ENCODE data around the gene CHKA.

Gene CHKA

DNA sequence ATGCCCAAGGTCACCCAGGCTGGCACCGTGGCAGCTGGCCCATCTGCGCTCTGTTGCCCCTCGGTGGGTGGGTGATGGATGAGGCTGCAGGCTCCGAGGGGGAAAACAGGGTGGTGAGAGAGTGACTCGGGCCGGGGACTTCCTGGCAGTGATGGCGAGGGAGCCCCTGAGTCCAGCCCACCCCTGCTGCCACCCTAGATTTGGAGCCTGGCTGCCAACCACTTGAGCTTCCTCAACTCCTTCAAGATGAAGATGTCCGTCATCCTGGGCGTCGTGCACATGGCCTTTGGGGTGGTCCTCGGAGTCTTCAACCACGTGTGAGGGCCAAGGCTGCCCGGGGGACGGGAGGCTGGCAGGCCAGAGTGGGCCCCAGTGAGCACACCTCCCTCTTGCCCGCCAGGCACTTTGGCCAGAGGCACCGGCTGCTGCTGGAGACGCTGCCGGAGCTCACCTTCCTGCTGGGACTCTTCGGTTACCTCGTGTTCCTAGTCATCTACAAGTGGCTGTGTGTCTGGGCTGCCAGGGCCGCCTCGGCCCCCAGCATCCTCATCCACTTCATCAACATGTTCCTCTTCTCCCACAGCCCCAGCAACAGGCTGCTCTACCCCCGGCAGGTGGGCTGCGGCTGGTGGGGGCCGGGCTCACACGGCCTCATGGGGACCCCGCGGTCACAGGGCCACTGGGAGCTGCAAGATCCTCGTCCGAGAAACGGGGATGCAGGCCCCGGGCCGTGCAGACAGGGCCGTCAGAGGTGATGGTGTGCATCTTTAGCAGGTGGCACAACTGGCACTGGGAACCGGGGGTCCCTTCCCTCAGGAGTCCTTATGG is 72.3 kb downstream of the CHKA start:
- Histone ChIP-seq H2BK120ac (ENCODE audit: low read depth, low read length) (no peak overlapping the region), H3K27ac (ENCODE audit: low read depth, low read length) (no peak overlapping the region), H4K5ac (ENCODE audit: low read length) (no peak overlapping the region), H3K36me3 (ENCODE audit: control insufficient read depth, insufficient read depth, low read length) (peaks cover 3% of the 10 kb centered on the region), H4K8ac (ENCODE audit: low read depth, low read length) (no peak overlapping the region), H3K23ac (ENCODE audit: low read length) (no peak overlapping the region), H3K4ac (ENCODE audit: low read depth, low read length) (no peak overlapping the region), H3K79me1 (ENCODE audit: low read length) (no peaks in the 10 kb centered on the region), H3K4me1 (ENCODE audit: control insufficient read depth, low read depth, low read length) (no peaks in the 10 kb centered on the region), H3K9ac (ENCODE audit: low read length) (no peak overlapping the region), H3K27me3 (ENCODE audit: insufficient read depth, low read length, poor library complexity) (no peaks in the 10 kb centered on the region), H3K4me2 (ENCODE audit: low read length) (no peak overlapping the region), H3K79me2 (ENCODE audit: control insufficient read depth, insufficient read depth, low read length) (no peaks in the 10 kb centered on the region), H2AK5ac (ENCODE audit: low read length) (no peak overlapping the region), H3K4me3 (ENCODE audit: low read length) (no peak overlapping the region), H3K18ac (ENCODE audit: low read length) (no peak overlapping the region), H2BK5ac (ENCODE audit: low read length) (no peak overlapping the region), H3K56ac (ENCODE audit: low read length) (no peak overlapping the region), H2BK15ac (replicated peaks; ENCODE audit: low read depth) (no peak overlapping the region)
- no CpG with 5 or more reads among the region's 35 CpGs for whole genome bisulfite sequencing (ENCODE audit: extremely low coverage, insufficient coverage, low lambda C conversion rate)
- DNase-seq = no peak

DNA sequence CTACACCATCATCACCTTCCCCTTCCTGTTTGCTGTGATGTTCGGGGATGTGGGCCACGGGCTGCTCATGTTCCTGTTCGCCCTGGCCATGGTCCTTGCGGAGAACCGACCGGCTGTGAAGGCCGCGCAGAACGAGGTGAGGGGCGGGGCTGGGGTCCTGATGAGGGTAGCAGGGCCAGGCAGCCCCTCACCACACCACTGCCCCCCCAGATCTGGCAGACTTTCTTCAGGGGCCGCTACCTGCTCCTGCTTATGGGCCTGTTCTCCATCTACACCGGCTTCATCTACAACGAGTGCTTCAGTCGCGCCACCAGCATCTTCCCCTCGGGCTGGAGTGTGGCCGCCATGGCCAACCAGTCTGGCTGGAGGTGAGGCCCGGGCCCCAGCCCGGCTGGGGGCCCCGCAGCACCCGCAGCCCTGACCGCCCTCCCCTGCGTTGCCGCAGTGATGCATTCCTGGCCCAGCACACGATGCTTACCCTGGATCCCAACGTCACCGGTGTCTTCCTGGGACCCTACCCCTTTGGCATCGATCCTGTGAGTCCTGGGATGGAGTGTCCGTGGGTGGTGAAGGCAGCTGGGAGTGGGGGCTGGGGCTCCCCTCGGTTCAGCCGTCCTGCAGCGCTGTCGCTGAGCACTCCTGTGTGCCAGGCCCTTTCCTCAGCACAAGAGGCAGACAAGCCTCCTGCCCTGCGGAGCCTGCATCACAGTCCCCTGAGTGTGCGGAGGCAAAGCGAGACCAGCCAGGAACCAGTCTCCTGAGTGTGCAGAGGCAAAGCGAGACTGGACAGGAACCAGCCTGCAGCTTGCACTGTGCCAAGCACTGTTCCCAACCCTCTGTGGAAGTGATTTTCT is 73.5 kb downstream of the CHKA start:
- peaks cover 1% of the 10 kb centered on the region for H3K36me3 ChIP-seq (ENCODE audit: control insufficient read depth, insufficient read depth, low read length)
- H4K8ac ChIP-seq (ENCODE audit: low read depth, low read length) = no peak overlapping the region
- no peak overlapping the region for H2BK15ac ChIP-seq (replicated peaks; ENCODE audit: low read depth)
- H3K18ac ChIP-seq (ENCODE audit: low read length) = no peak overlapping the region
- no peak overlapping the region for H3K4me3 ChIP-seq (ENCODE audit: low read length)
- H3K27ac ChIP-seq (ENCODE audit: low read depth, low read length) = no peak overlapping the region
- H3K79me2 ChIP-seq (ENCODE audit: control insufficient read depth, insufficient read depth, low read length) = no peaks in the 10 kb centered on the region
- H2BK5ac ChIP-seq (ENCODE audit: low read length) = no peak overlapping the region
- no peak for DNase-seq
- no peak overlapping the region for H3K4ac ChIP-seq (ENCODE audit: low read depth, low read length)
- no peak overlapping the region for H3K23ac ChIP-seq (ENCODE audit: low read length)
- WGBS (ENCODE audit: extremely low coverage, insufficient coverage, low lambda C conversion rate) = no CpG with 5 or more reads among the region's 37 CpGs
- H3K9ac ChIP-seq (ENCODE audit: low read length) = no peak overlapping the region
- no peak overlapping the region for H3K4me2 ChIP-seq (ENCODE audit: low read length)
- no peaks in the 10 kb centered on the region for H3K4me1 ChIP-seq (ENCODE audit: control insufficient read depth, low read depth, low read length)
- H3K56ac ChIP-seq (ENCODE audit: low read length) = no peak overlapping the region
- H2BK120ac ChIP-seq (ENCODE audit: low read depth, low read length) = no peak overlapping the region
- H3K27me3 ChIP-seq (ENCODE audit: insufficient read depth, low read length, poor library complexity) = no peaks in the 10 kb centered on the region
- no peak overlapping the region for H2AK5ac ChIP-seq (ENCODE audit: low read length)
- no peak overlapping the region for H4K5ac ChIP-seq (ENCODE audit: low read length)
- H3K79me1 ChIP-seq (ENCODE audit: low read length) = no peaks in the 10 kb centered on the region

- Histone ChIP-seq H3K79me1 (ENCODE audit: low read length) (no peaks in the 10 kb centered on the region), H3K4me2 (ENCODE audit: low read length) (no peak overlapping the region), H3K36me3 (ENCODE audit: control insufficient read depth, insufficient read depth, low read length) (no peaks in the 10 kb centered on the region), H3K27ac (ENCODE audit: low read depth, low read length) (no peak overlapping the region), H3K27me3 (ENCODE audit: insufficient read depth, low read length, poor library complexity) (no peaks in the 10 kb centered on the region), H4K5ac (ENCODE audit: low read length) (no peak overlapping the region), H2AK5ac (ENCODE audit: low read length) (no peak overlapping the region), H2BK120ac (ENCODE audit: low read depth, low read length) (no peak overlapping the region), H3K79me2 (ENCODE audit: control insufficient read depth, insufficient read depth, low read length) (no peaks in the 10 kb centered on the region), H3K9ac (ENCODE audit: low read length) (no peak overlapping the region), H3K23ac (ENCODE audit: low read length) (no peak overlapping the region), H4K8ac (ENCODE audit: low read depth, low read length) (no peak overlapping the region), H2BK15ac (replicated peaks; ENCODE audit: low read depth) (no peak overlapping the region), H3K4me3 (ENCODE audit: low read length) (no peak overlapping the region), H3K4ac (ENCODE audit: low read depth, low read length) (no peak overlapping the region), H3K4me1 (ENCODE audit: control insufficient read depth, low read depth, low read length) (peaks cover 3% of the 10 kb centered on the region), H2BK5ac (ENCODE audit: low read length) (no peak overlapping the region), H3K18ac (ENCODE audit: low read length) (no peak overlapping the region), H3K56ac (ENCODE audit: low read length) (no peak overlapping the region)
- WGBS (ENCODE audit: extremely low coverage, insufficient coverage, low lambda C conversion rate) = no CpG with 5 or more reads among the region's 18 CpGs
- DNase-seq = no peak
Measured at GRCh38 chr11:68044898-68045351, 76.3 kb downstream of the CHKA start.

GRCh38 chr11:68044145-68044813 is 76.9 kb downstream of the CHKA start:
- Histone ChIP-seq H2AK5ac (ENCODE audit: low read length) (no peak overlapping the region), H3K4ac (ENCODE audit: low read depth, low read length) (no peak overlapping the region), H2BK15ac (replicated peaks; ENCODE audit: low read depth) (no peak overlapping the region), H2BK120ac (ENCODE audit: low read depth, low read length) (no peak overlapping the region), H3K27me3 (ENCODE audit: insufficient read depth, low read length, poor library complexity) (no peaks in the 10 kb centered on the region), H3K23ac (ENCODE audit: low read length) (no peak overlapping the region), H3K79me2 (ENCODE audit: control insufficient read depth, insufficient read depth, low read length) (no peaks in the 10 kb centered on the region), H3K79me1 (ENCODE audit: low read length) (no peaks in the 10 kb centered on the region), H3K4me3 (ENCODE audit: low read length) (no peak overlapping the region), H2BK5ac (ENCODE audit: low read length) (no peak overlapping the region), H3K27ac (ENCODE audit: low read depth, low read length) (no peak overlapping the region), H4K5ac (ENCODE audit: low read length) (no peak overlapping the region), H3K36me3 (ENCODE audit: control insufficient read depth, insufficient read depth, low read length) (no peaks in the 10 kb centered on the region), H3K56ac (ENCODE audit: low read length) (no peak overlapping the region), H3K4me2 (ENCODE audit: low read length) (no peak overlapping the region), H4K8ac (ENCODE audit: low read depth, low read length) (no peak overlapping the region), H3K18ac (ENCODE audit: low read length) (no peak overlapping the region), H3K9ac (ENCODE audit: low read length) (no peak overlapping the region), H3K4me1 (ENCODE audit: control insufficient read depth, low read depth, low read length) (peaks cover 5% of the 10 kb centered on the region)
- no peak for DNase-seq
- WGBS (ENCODE audit: extremely low coverage, insufficient coverage, low lambda C conversion rate) = no CpG with 5 or more reads among the region's 24 CpGs

DNA sequence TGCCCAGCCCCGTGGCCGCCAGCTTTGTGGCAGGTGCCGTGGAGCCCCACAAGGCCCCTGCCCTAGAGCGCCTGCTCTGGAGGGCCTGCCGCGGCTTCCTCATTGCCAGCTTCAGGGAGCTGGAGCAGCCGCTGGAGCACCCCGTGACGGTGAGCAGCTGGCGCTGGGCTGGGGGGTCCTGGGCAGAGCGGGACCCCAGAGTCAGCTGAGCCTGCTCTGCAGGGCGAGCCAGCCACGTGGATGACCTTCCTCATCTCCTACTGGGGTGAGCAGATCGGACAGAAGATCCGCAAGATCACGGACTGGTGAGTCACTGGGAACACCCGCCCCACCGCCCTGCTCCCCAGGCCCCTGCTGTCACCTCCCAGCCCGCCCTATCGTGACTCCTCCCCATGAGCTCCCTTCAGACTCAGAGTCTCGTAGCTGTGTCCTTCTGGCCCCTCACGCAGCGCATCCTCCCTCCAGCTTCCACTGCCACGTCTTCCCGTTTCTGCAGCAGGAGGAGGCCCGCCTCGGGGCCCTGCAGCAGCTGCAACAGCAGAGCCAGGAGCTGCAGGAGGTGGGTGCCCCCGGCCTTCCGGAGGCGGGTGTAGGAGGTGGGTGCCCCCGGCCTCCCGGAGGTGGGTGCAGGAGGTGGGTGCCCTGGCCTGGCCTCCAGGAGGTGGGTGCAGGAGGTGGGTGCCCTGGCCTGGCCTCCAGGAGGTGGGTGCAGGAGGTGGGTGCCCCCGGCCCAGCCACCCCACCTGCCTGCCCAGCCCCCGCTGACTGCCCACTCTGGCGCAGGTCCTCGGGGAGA is 77.6 kb downstream of the CHKA start:
- Histone ChIP-seq H2AK5ac (ENCODE audit: low read length) (no peak overlapping the region), H2BK5ac (ENCODE audit: low read length) (no peak overlapping the region), H3K27ac (ENCODE audit: low read depth, low read length) (no peak overlapping the region), H3K18ac (ENCODE audit: low read length) (no peak overlapping the region), H4K8ac (ENCODE audit: low read depth, low read length) (no peak overlapping the region), H3K56ac (ENCODE audit: low read length) (no peak overlapping the region), H3K23ac (ENCODE audit: low read length) (no peak overlapping the region), H4K5ac (ENCODE audit: low read length) (no peak overlapping the region), H2BK120ac (ENCODE audit: low read depth, low read length) (no peak overlapping the region), H2BK15ac (replicated peaks; ENCODE audit: low read depth) (no peak overlapping the region), H3K9ac (ENCODE audit: low read length) (no peak overlapping the region), H3K4me1 (ENCODE audit: control insufficient read depth, low read depth, low read length) (peaks cover 5% of the 10 kb centered on the region), H3K36me3 (ENCODE audit: control insufficient read depth, insufficient read depth, low read length) (no peaks in the 10 kb centered on the region), H3K79me2 (ENCODE audit: control insufficient read depth, insufficient read depth, low read length) (no peaks in the 10 kb centered on the region), H3K4me3 (ENCODE audit: low read length) (no peak overlapping the region), H3K4me2 (ENCODE audit: low read length) (no peak overlapping the region), H3K27me3 (ENCODE audit: insufficient read depth, low read length, poor library complexity) (no peaks in the 10 kb centered on the region), H3K79me1 (ENCODE audit: low read length) (no peaks in the 10 kb centered on the region), H3K4ac (ENCODE audit: low read depth, low read length) (no peak overlapping the region)
- DNase-seq = no peak
- no CpG with 5 or more reads among the region's 36 CpGs for WGBS (ENCODE audit: extremely low coverage, insufficient coverage, low lambda C conversion rate)

Measured in mesendoderm (in vitro differentiated cells).